Measurements from ENCODE around the gene PSTPIP2. TPM values are rescaled to one million over a fixed set of nuclear protein-coding genes. Genes with fewer than 3 reads are reported as not detected.

The PSTPIP2 gene
- total RNA-seq, 2 experiments from 2014 or later, result 5.9 to 6.0 TPM

DNA sequence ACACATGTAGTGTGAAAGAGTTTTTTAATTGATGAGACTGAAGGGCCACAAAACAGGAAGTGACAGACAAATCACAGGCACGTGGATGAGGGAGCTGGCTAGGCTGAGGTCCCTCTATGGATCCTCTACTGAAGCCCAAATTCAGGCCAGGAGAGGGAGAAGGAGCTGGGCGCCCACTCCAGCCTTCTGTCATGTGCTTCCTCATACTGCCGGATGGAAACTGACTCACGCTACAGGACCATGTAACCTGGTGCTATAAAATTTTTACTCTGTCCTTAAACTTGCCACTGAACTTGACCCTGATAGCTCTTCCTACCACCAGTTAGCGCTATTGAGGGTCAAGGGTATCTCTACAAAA, 31.3 kb downstream of the PSTPIP2 start:
- intact Hi-C loops (cut with DNase I, micrococcal nuclease), result no loop called here
- Mint-ChIP-seq H3K4me1 (ENCODE audit: low read depth) (peaks cover 41% of the 10 kb centered on the region), H3K9me3 (no peaks in the 10 kb centered on the region), H3K27me3 (no peaks in the 10 kb centered on the region), H3K36me3 (ENCODE audit: low read depth) (peaks cover 14% of the 10 kb centered on the region), H3K27ac (no peak overlapping the region), H3K4me3 (no peak overlapping the region)
- Histone ChIP-seq H3K27ac (ENCODE audit: low read depth in 1 of 2, low read length in 2 of 2) (no peak overlapping the region), H3K27me3 (ENCODE audit: control insufficient read depth in 1 of 2, insufficient read depth in 2 of 2, low read length in 2 of 2) (no peaks in the 10 kb centered on the region), H3K9me3 (ENCODE audit: control insufficient read depth in 1 of 2, insufficient read depth in 1 of 2, low read length in 2 of 2) (no peaks in the 10 kb centered on the region), H3K4me1 (ENCODE audit: insufficient read depth, low read length) (peaks cover 35% of the 10 kb centered on the region), H3K36me3 (ENCODE audit: insufficient read depth, low read length) (peaks cover 7% of the 10 kb centered on the region), H3K4me3 (ENCODE audit: low read length) (no peak overlapping the region)
- POLR2A ChIA-PET, result interaction anchor here (1.3 to 1.8 kb wide), 2 partner anchors 13 to 43 kb away, joined by 4 to 6 read pairs; no protein-coding TSS in a partner anchor
- ATAC-seq (ENCODE audit: poor library complexity), result no peak
- TF ChIP-seq, protein P1, sequence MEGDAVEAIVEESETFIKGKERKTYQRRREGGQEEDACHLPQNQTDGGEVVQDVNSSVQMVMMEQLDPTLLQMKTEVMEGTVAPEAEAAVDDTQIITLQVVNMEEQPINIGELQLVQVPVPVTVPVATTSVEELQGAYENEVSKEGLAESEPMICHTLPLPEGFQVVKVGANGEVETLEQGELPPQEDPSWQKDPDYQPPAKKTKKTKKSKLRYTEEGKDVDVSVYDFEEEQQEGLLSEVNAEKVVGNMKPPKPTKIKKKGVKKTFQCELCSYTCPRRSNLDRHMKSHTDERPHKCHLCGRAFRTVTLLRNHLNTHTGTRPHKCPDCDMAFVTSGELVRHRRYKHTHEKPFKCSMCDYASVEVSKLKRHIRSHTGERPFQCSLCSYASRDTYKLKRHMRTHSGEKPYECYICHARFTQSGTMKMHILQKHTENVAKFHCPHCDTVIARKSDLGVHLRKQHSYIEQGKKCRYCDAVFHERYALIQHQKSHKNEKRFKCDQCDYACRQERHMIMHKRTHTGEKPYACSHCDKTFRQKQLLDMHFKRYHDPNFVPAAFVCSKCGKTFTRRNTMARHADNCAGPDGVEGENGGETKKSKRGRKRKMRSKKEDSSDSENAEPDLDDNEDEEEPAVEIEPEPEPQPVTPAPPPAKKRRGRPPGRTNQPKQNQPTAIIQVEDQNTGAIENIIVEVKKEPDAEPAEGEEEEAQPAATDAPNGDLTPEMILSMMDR (IDR thresholded peaks at IDR 0.05), result no peak
- CTCF ChIA-PET, result no interaction called here
- peak in 3 of 14 experiments; percentile 13 to 45 (median 31) for DNase-seq

DNA sequence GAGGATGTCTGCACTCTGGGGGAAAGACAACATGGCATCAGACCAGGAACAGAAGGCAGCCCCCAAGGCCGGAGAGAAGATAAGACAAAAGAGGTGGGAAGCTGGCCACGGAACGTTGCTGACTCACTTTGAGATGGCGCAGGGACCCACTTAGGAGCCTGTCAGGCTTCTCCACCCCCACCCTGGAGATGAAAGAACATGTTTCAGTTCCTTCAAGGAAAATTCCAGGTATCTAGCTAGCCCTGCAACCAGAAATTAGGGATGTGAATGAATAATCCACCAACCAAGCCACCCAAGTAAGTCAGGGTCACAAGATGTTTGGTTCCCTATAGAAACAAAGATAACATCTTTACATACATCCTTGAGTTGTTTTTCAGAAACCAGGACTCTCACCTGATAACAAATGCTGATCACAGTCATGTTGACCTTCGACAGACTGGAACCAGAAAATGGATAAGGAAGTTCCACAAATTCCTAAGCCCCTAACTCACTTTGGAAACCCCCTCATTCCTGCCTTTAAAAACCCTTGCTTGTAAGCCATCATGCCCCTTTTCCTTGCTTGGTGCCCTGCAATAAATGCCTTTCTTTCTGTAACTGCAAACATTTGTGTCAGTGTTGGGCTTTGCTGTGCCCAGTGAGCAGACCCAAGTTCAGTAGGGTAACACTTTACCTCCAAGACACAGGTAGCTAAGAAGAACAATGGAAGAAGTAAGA, 31.9 kb downstream of the PSTPIP2 start:
- H3K9me3 ChIP-seq (ENCODE audit: control insufficient read depth in 1 of 2, insufficient read depth in 1 of 2, low read length in 2 of 2), result no peaks in the 10 kb centered on the region
- no peak for ATAC-seq (ENCODE audit: poor library complexity)
- intact Hi-C loops (cut with DNase I, micrococcal nuclease), result no loop called here
- H3K4me1 ChIP-seq (ENCODE audit: insufficient read depth, low read length), result peaks cover 35% of the 10 kb centered on the region
- CTCF ChIA-PET, result no interaction called here
- H3K9me3 Mint-ChIP-seq, result no peaks in the 10 kb centered on the region
- POLR2A ChIA-PET, result interaction anchor here (1.3 to 1.8 kb wide), 2 partner anchors 13 to 42 kb away, joined by 4 to 6 read pairs; no protein-coding TSS in a partner anchor
- peaks cover 19% of the 10 kb centered on the region for H3K36me3 Mint-ChIP-seq (ENCODE audit: low read depth)
- H3K27me3 ChIP-seq (ENCODE audit: control insufficient read depth in 1 of 2, insufficient read depth in 2 of 2, low read length in 2 of 2), result no peaks in the 10 kb centered on the region
- no peak for DNase-seq
- H3K27me3 Mint-ChIP-seq, result no peaks in the 10 kb centered on the region
- H3K4me3 ChIP-seq (ENCODE audit: low read length), result no peak overlapping the region
- H3K27ac Mint-ChIP-seq, result no peak overlapping the region
- no peak overlapping the region for H3K4me3 Mint-ChIP-seq
- peaks cover 41% of the 10 kb centered on the region for H3K4me1 Mint-ChIP-seq (ENCODE audit: low read depth)
- H3K27ac ChIP-seq (ENCODE audit: low read depth in 1 of 2, low read length in 2 of 2), result no peak overlapping the region
- TF ChIP-seq, protein P1 (IDR thresholded peaks at IDR 0.05), result no peak
- peaks cover 7% of the 10 kb centered on the region for H3K36me3 ChIP-seq (ENCODE audit: insufficient read depth, low read length)

DNA sequence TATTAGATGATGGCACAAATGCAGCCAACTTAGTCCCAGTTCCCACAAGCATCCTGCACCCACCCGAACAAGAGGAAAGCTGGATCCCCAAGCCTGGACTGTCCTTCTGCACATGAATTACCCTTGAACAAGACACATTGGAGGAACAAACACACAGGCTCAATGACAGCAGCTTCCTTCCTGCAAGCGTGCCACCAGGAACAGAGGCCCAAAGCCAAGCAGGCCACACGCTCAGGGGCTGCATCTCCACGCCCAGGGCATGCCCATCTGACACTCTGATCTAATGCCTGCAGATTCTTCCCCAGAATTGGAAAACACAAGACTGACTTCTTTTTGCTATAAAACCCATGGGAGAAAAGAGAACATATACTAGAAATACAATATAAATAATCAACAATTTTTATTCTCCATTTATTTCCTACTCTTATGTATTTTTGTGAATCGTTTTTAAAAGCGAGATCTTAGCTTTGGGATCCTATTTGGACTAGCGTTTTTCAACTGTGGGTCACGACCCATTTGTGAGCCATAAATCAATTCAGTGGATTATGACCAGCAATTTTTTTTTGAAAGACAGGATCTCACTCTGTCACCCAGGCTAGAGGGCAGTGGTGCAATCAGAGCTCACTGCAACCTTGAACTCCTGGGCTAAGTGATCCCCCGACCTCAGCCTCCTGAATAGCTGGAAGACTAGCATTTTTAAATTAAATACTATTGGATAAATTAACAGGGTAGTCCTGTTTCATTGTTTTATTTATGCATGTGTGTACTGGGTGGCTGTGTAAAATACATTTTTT, 34.4 kb downstream of the PSTPIP2 start:
- Mint-ChIP-seq H3K9me3 (no peaks in the 10 kb centered on the region), H3K27me3 (no peaks in the 10 kb centered on the region), H3K4me1 (ENCODE audit: low read depth) (peaks cover 32% of the 10 kb centered on the region), H3K36me3 (ENCODE audit: low read depth) (peaks cover 19% of the 10 kb centered on the region), H3K4me3 (no peak overlapping the region), H3K27ac (no peak overlapping the region)
- ATAC-seq (ENCODE audit: poor library complexity) (no peak), DNase-seq (no peak)
- H3K4me3 ChIP-seq (ENCODE audit: low read length), result no peak overlapping the region
- TF ChIP-seq, protein P1 (IDR thresholded peaks at IDR 0.05), result no peak
- peaks cover 10% of the 10 kb centered on the region for H3K36me3 ChIP-seq (ENCODE audit: insufficient read depth, low read length)
- H3K4me1 ChIP-seq (ENCODE audit: insufficient read depth, low read length), result peaks cover 30% of the 10 kb centered on the region
- CTCF ChIA-PET, result interaction anchor here (1.2 kb wide), 1 partner anchor 19 kb away, joined by 3 read pairs; no protein-coding TSS in a partner anchor
- POLR2A ChIA-PET, result no interaction called here
- H3K27ac ChIP-seq (ENCODE audit: low read depth in 1 of 2, low read length in 2 of 2), result no peak overlapping the region
- no peaks in the 10 kb centered on the region for H3K27me3 ChIP-seq (ENCODE audit: control insufficient read depth in 1 of 2, insufficient read depth in 2 of 2, low read length in 2 of 2)
- H3K9me3 ChIP-seq (ENCODE audit: control insufficient read depth in 1 of 2, insufficient read depth in 1 of 2, low read length in 2 of 2), result no peaks in the 10 kb centered on the region
- intact Hi-C loops (cut with DNase I, micrococcal nuclease), result no loop called here
